Astrocyte (in vitro differentiated cells and primary cell): ENCODE measurements around the gene ZNF44. TPM values are rescaled to one million over a fixed set of nuclear protein-coding genes. Genes with fewer than 3 reads are reported as not detected.

Experiments used
- DNase-seq: peaks from one replicate; pipeline ENCODE4 v3.0.0-alpha.2; 2010; ENCODE audit warnings: low read depth
- FAIRE-seq: peaks from 2 replicates; lab custom pipeline; 2011; peaks lifted over from hg19 to GRCh38; lab: Jason Lieb, UNC
- H2AFZ ChIP-seq: 2 replicates; pipeline ENCODE4 v1.6.0; 2012; ENCODE audit warnings: low read depth, low read length, inconsistent platforms
- H3K27ac ChIP-seq: 2 replicates; pipeline ENCODE4 v1.5.1; 2011; ENCODE audit warnings: low read depth, low read length, inconsistent platforms
- H3K27me3 ChIP-seq: 2 replicates; pipeline ENCODE4 v1.6.0; 2011; ENCODE audit warnings: low read length, inconsistent platforms; ENCODE audit not compliant: insufficient read depth
- H3K36me3 ChIP-seq: 2 replicates; pipeline ENCODE4 v1.5.1; 2011; ENCODE audit warnings: low read length, inconsistent platforms; ENCODE audit not compliant: insufficient read depth
- H3K4me1 ChIP-seq: 2 replicates; pipeline ENCODE4 v1.5.1; 2011; ENCODE audit warnings: low read length, inconsistent platforms; ENCODE audit not compliant: insufficient read depth
- H3K4me2 ChIP-seq: 2 replicates; pipeline ENCODE4 v1.6.0; 2012; ENCODE audit warnings: low read length, inconsistent platforms
- H3K4me3 ChIP-seq: 2 replicates; pipeline ENCODE4 v1.5.1; 2011; ENCODE audit warnings: low read depth, mild to moderate bottlenecking, low read length, inconsistent platforms; ENCODE audit not compliant: insufficient read depth
- H3K79me2 ChIP-seq: 2 replicates; pipeline ENCODE4 v1.6.0; 2012; ENCODE audit warnings: mild to moderate bottlenecking, low read length, inconsistent platforms; ENCODE audit not compliant: insufficient read depth
- H3K9ac ChIP-seq: 2 replicates; pipeline ENCODE4 v1.6.0; 2012; ENCODE audit warnings: mild to moderate bottlenecking, low read length, inconsistent platforms
- H3K9me3 ChIP-seq: 2 replicates; pipeline ENCODE4 v1.5.1; 2012; ENCODE audit warnings: low read depth, mild to moderate bottlenecking, low read length, inconsistent platforms; ENCODE audit not compliant: insufficient read depth
- H4K20me1 ChIP-seq: 2 replicates; pipeline ENCODE4 v1.6.0; 2012; ENCODE audit warnings: low read length, inconsistent platforms; ENCODE audit not compliant: insufficient read depth
- H3K27ac Mint-ChIP-seq: one replicate; pipeline ENCODE4 v1.8.0; 2021; ENCODE audit warnings: mild to moderate bottlenecking, mixed read lengths; ENCODE audit not compliant: unreplicated experiment
- H3K27me3 Mint-ChIP-seq: one replicate; pipeline ENCODE4 v1.8.0; 2021; ENCODE audit warnings: low read depth, mixed read lengths; ENCODE audit not compliant: unreplicated experiment
- H3K36me3 Mint-ChIP-seq: one replicate; pipeline ENCODE4 v1.8.0; 2021; ENCODE audit warnings: low read depth, mixed read lengths; ENCODE audit not compliant: unreplicated experiment
- H3K4me1 Mint-ChIP-seq: one replicate; pipeline ENCODE4 v1.8.0; 2021; ENCODE audit warnings: low read depth, mixed read lengths; ENCODE audit not compliant: unreplicated experiment
- H3K4me3 Mint-ChIP-seq: one replicate; pipeline ENCODE4 v1.8.0; 2021; ENCODE audit warnings: mild to moderate bottlenecking, moderate library complexity, mixed read lengths; ENCODE audit not compliant: unreplicated experiment
- H3K9me3 Mint-ChIP-seq: one replicate; pipeline ENCODE4 v1.8.0; 2021; ENCODE audit warnings: mild to moderate bottlenecking, mixed read lengths; ENCODE audit not compliant: unreplicated experiment
- CTCF ChIP-seq: IDR thresholded peaks from 2 replicates; pipeline ENCODE4 v1.5.1; 2011; ENCODE audit warnings: low read depth, mild to moderate bottlenecking, inconsistent platforms, low read length, moderate library complexity; ENCODE audit not compliant: insufficient read depth
- EZH2 ChIP-seq: IDR thresholded peaks from 2 replicates; pipeline ENCODE4 v1.6.1; 2012; ENCODE audit warnings: mild to moderate bottlenecking, low read length, inconsistent platforms; ENCODE audit not compliant: insufficient read depth
- total RNA-seq: library from RNA; stranded (reverse); gene quantifications from 2 replicates; pipeline ENCODE4 v1.2.1, GENCODE V29; 2021

Gene ZNF44
- total RNA-seq, 1 donor from 2014 or later, result 0.09 TPM

- H3K79me2 ChIP-seq, result peaks cover 43% of the 10 kb centered on the region
- H3K9ac ChIP-seq, result no peak overlapping the region
- no peaks in the 10 kb centered on the region for H3K4me1 ChIP-seq
- H3K27ac Mint-ChIP-seq, result no peak overlapping the region
- no peak for FAIRE-seq
- H3K4me2 ChIP-seq, result no peak overlapping the region
- H3K4me1 Mint-ChIP-seq, result no peaks in the 10 kb centered on the region
- no peak overlapping the region for H2AFZ ChIP-seq
- no peaks in the 10 kb centered on the region for H3K27me3 ChIP-seq
- H3K4me3 Mint-ChIP-seq, result no peak overlapping the region
- peaks cover 23% of the 10 kb centered on the region for H3K9me3 ChIP-seq
- no peaks in the 10 kb centered on the region for H3K27me3 Mint-ChIP-seq
- H3K9me3 Mint-ChIP-seq, result peaks cover 9% of the 10 kb centered on the region
- H3K36me3 ChIP-seq, result peaks cover 4% of the 10 kb centered on the region
- TF ChIP-seq EZH2, result no peak
- TF ChIP-seq CTCF, result no peak
- H3K36me3 Mint-ChIP-seq, result no peaks in the 10 kb centered on the region
- H3K4me3 ChIP-seq, result no peak overlapping the region
- no peak for DNase-seq
- no peaks in the 10 kb centered on the region for H4K20me1 ChIP-seq
- no peak overlapping the region for H3K27ac ChIP-seq
These were observed 16.0 kb downstream of the ZNF44 start for GRCh38 chr19:12278713-12279112.

DNA sequence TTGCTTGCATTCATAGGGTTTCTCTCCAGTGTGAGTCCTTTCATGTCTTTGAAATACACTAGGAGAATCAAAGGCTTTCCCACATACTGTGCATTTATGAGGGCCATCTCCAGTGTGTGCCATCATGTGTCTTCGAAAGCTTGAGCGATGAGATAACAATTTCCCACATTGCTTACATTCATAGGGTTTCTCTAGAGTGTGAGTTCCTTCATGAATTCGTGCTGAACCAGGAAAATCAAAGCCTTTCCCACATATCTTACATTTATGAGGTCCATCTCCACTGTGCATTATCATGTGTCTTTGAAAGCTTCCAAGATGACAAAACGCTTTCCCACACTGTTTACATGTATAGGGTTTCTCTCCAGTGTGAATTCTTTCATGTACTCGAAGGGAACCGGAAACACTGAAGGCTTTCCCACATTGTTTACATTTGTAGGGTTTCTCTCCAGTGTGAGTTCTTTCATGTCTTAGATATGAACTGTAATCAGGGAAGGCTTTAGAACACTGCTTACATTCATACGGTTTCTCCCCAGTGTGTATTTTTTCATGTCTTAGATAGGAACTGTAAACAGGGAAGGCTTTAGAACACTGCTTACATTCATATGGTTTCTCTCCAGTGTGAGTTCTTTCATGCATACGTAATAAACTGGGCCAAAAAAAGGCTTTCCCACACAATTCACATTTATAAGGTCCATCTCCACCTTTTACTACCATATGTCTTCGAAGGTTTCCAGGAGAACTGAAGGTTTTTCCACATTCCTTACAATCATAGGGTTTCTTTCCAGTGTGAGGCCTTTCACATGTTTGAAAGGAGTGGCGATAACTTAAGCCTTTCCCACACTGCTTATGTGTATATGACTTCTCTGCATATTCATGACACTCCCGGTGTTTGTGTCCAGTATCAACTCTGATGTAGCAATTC lies 21.4 kb downstream of the ZNF44 start:
- H3K4me1 Mint-ChIP-seq, result no peaks in the 10 kb centered on the region
- H3K36me3 ChIP-seq, result peaks cover 19% of the 10 kb centered on the region
- no peaks in the 10 kb centered on the region for H3K27me3 ChIP-seq
- H3K4me2 ChIP-seq, result no peak overlapping the region
- no peaks in the 10 kb centered on the region for H3K36me3 Mint-ChIP-seq
- no peak overlapping the region for H3K27ac ChIP-seq
- peaks cover 55% of the 10 kb centered on the region for H3K9me3 ChIP-seq
- no peak for TF ChIP-seq EZH2
- no peak for TF ChIP-seq CTCF
- no peaks in the 10 kb centered on the region for H3K27me3 Mint-ChIP-seq
- DNase-seq (no peak), FAIRE-seq (peak; percentile 17)
- H4K20me1 ChIP-seq, result no peaks in the 10 kb centered on the region
- H3K27ac Mint-ChIP-seq, result no peak overlapping the region
- no peak overlapping the region for H2AFZ ChIP-seq
- H3K4me3 Mint-ChIP-seq, result no peak overlapping the region
- H3K4me1 ChIP-seq, result no peaks in the 10 kb centered on the region
- no peak overlapping the region for H3K4me3 ChIP-seq
- H3K79me2 ChIP-seq, result peaks cover 7% of the 10 kb centered on the region
- H3K9me3 Mint-ChIP-seq, result peaks cover 10% of the 10 kb centered on the region
- no peak overlapping the region for H3K9ac ChIP-seq

GRCh38 chr19:12272386-12272785 lies 22.3 kb downstream of the ZNF44 start:
- Histone ChIP-seq H3K4me3 (no peak overlapping the region), H3K9ac (no peak overlapping the region), H3K79me2 (peaks cover 3% of the 10 kb centered on the region), H3K27ac (no peak overlapping the region), H4K20me1 (no peaks in the 10 kb centered on the region), H2AFZ (no peak overlapping the region), H3K9me3 (peaks cover 55% of the 10 kb centered on the region), H3K4me2 (no peak overlapping the region), H3K27me3 (no peaks in the 10 kb centered on the region), H3K4me1 (no peaks in the 10 kb centered on the region), H3K36me3 (peaks cover 19% of the 10 kb centered on the region)
- H3K36me3 Mint-ChIP-seq, result no peaks in the 10 kb centered on the region
- TF ChIP-seq CTCF, result no peak
- TF ChIP-seq EZH2, result no peak
- H3K4me1 Mint-ChIP-seq, result no peaks in the 10 kb centered on the region
- H3K4me3 Mint-ChIP-seq, result no peak overlapping the region
- no peak for DNase-seq
- no peaks in the 10 kb centered on the region for H3K27me3 Mint-ChIP-seq
- no peak for FAIRE-seq
- peaks cover 13% of the 10 kb centered on the region for H3K9me3 Mint-ChIP-seq
- no peak overlapping the region for H3K27ac Mint-ChIP-seq
